Psoas muscle (tissue), 8 donors: ENCODE results near the gene RSRP1. TPM values are rescaled to one million over a fixed set of nuclear protein-coding genes. Genes with fewer than 3 reads are reported as not detected.
"Not testable (repeated sequence)": the region's sequence is repeated elsewhere in the genome, so short reads cannot be mapped to it uniquely, and the experiment has no call there.

Experiments used
- ATAC-seq, 4 donors: fragments of 200-7000 bp; cut with Tn5 transposase; one replicate each; pipeline ENCODE4 v1.9.1; 2020; ENCODE audit warnings: moderate library complexity in 3 of 4, mild to moderate bottlenecking in 2 of 4
- DNase-seq, 2 donors: peaks; one replicate each; pipeline ENCODE4 v3.0.0-alpha.2; 2020
- H3K27ac ChIP-seq: fragments of 200-600 bp; one replicate; pipeline ENCODE4 v1.8.0; 2022
- H3K27me3 ChIP-seq, 3 donors: fragments of 200-600 bp in 1 of 3; one replicate each; pipeline versions ENCODE4 v1.6.1 to v1.8.0; 2013 to 2022; ENCODE audit warnings: low read length in 2 of 3, mild to moderate bottlenecking in 2 of 3, moderate library complexity in 1 of 3; ENCODE audit not compliant: insufficient read depth in 3 of 3
- H3K36me3 ChIP-seq, 2 donors: fragments of 200-600 bp in 1 of 2; one replicate each; pipeline versions ENCODE4 v1.6.1 to v1.8.0; 2013 to 2022; ENCODE audit warnings: low read depth in 1 of 2, mild to moderate bottlenecking in 1 of 2, moderate library complexity in 1 of 2; ENCODE audit not compliant: insufficient read depth in 1 of 2
- H3K4me1 ChIP-seq: fragments of 200-600 bp; one replicate; pipeline ENCODE4 v1.8.0; 2022
- H3K4me3 ChIP-seq: fragments of 200-600 bp; one replicate; pipeline ENCODE4 v1.8.0; 2022; ENCODE audit warnings: mild to moderate bottlenecking
- H3K9me3 ChIP-seq: fragments of 200-600 bp; one replicate; pipeline ENCODE4 v1.8.0; 2022
- WGBS, 3 donors: extraction: QIAGEN DNeasy Blood & Tissue Kit; methylation state at CpG; one replicate each; pipeline versions ENCODE4 v1.1.6 to v1.1.7; 2013; 5-methylcytosine and 5-hydroxymethylcytosine counted together
- intact Hi-C, 2 donors: fragments of 100-400 bp; cut with DNase I; formaldehyde crosslinking; loops; one replicate each; pipeline versions ENCODE4 v1.11.0 to v1.14.2; 2022
- polyA plus RNA-seq, 3 donors: library from polyadenylated mRNA; stranded (reverse); fragments of 200-250 nt; gene quantifications; one replicate each; pipeline ENCODE4 v1.2.3, GENCODE V29; 2013
- total RNA-seq, 4 donors: library from RNA; stranded (reverse); fragmentation: NEBNext Ultra II Directional in 2 of 4; extraction: Animal tissue kit (Norgen Biotek cat#: 25700) in 2 of 4; gene quantifications; one replicate each; pipeline versions ENCODE4 v1.2.1 to v1.2.4, GENCODE V29; 2021 to 2023
- TF ChIP-seq, protein P1 (sequence below): fragments of 200-600 bp; IDR thresholded peaks from one replicate; pipeline ENCODE4 v1.8.0; 2022; ENCODE audit warnings: antibody characterized with exemption
- donor health status: healthy with polysubstance abuse.
- donor health status: DM: no; HTN: no; CAD: no; lungs with moderate emphysema.
- donor health status: Bipolar disorder and iron deficiency.
- donor health status: healthy.
- donor health status: DM: yes; HTN: yes; CAD: no.
- donor health status: DM: no; HTN: no; CAD: no.
- donor health status: DM: no; HTN: no; CAD: no.
- donor health status: DM: yes; HTN: yes; CAD: no.

Gene RSRP1
- total and polyA plus RNA-seq, 7 donors = 9.6 to 36.5 (median 17.7) TPM

DNA sequence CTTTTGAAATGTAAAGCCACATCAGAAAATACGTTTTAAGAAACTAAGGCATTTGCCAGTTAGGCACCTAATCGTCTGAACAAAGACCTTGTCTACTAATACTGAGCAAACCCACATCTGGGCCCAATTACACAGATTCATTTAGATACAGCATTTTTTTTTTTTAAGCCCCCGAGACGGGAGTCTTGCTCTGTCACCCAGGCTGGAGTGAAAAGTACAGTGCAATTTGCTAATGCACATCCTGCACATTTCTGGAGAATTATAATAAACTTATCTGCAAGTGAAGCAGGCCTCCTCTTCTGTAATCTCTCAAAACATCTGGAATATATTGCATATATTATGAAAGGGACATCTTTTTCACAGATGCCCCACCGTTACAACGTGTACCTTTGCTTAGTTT is 3.3 kb downstream of the RSRP1 start:
- no peak for ATAC-seq
- Histone ChIP-seq H3K4me1 (peaks cover 55% of the 10 kb centered on the region), H3K9me3 (no peaks in the 10 kb centered on the region), H3K27ac (no peak overlapping the region), H3K36me3 (peaks cover 8 to 48% of the 10 kb centered on the region in 2 donors), H3K4me3 (peak overlapping the region; percentile 87), H3K27me3 (no peaks in the 10 kb centered on the region)
- intact Hi-C loops = loop anchor here (5.0 to 10.0 kb wide), 3 partner anchors 93 to 561 kb away; partner anchors contain the start of genes MACO1 (in 1 of the 2), SELENON (in 1 of the 2) and TMEM50A (in 1 of the 2)
- WGBS, 3 donors = 51 to 66% (median 58%) methylated on average over 6 of the region's 6 CpGs
- no peak for DNase-seq
- TF ChIP-seq, protein P1, sequence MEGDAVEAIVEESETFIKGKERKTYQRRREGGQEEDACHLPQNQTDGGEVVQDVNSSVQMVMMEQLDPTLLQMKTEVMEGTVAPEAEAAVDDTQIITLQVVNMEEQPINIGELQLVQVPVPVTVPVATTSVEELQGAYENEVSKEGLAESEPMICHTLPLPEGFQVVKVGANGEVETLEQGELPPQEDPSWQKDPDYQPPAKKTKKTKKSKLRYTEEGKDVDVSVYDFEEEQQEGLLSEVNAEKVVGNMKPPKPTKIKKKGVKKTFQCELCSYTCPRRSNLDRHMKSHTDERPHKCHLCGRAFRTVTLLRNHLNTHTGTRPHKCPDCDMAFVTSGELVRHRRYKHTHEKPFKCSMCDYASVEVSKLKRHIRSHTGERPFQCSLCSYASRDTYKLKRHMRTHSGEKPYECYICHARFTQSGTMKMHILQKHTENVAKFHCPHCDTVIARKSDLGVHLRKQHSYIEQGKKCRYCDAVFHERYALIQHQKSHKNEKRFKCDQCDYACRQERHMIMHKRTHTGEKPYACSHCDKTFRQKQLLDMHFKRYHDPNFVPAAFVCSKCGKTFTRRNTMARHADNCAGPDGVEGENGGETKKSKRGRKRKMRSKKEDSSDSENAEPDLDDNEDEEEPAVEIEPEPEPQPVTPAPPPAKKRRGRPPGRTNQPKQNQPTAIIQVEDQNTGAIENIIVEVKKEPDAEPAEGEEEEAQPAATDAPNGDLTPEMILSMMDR = no peak

DNA sequence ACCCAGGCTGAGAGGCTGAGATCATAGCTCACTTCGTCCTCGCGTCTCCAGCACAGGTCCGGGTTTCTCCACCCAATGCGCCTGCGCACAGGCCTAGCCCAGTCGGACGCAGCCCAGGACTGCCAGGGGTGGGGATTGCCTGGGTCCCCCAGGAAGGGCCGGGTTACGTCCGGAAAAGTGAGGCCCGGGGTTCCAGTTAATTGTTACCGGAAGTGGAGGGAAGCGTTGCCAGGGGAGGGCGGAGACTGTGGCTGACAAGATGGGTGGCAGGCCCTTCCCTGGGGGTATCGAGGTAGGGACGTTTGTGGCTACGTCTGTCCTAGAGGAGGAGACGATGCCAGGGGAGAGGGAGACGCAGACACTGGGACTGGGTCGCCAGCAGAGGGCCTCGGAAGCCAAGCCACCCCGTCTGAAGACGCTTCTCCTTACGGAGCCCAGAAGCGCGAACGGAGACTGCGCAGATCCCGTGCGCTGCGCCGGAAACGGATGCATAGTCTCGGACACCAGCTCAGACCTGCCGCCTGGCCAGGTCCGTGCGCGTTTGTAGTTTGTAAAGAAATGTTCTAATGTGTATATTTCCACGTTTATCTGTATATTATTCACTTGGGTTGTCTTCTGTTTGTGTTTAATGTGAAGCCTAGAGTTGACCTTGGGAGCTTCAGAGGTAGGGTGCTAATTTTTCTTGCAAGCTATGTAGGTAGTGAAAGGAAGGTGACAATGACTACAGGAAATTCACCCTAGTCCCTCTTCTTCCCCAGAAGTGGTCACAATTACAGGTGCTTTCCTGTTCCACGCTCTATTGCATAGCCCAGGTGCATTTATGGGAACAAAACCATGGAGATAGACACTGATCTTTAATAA is 7.3 kb downstream of the RSRP1 start:
- no peaks in the 10 kb centered on the region for H3K9me3 ChIP-seq
- TF ChIP-seq, protein P1 = peak; percentile 69
- 1 to 2% (median 1%) methylated on average over 41 of the region's 41 CpGs for WGBS, 3 donors
- peak overlapping the region; percentile 95 for H3K27ac ChIP-seq
- peaks cover 71% of the 10 kb centered on the region for H3K4me1 ChIP-seq
- ATAC-seq (peak; percentile 92 to 93 (median 92)), DNase-seq (peak; percentile 93 to 97)
- peaks cover 6 to 42% of the 10 kb centered on the region in 2 donors for H3K36me3 ChIP-seq
- intact Hi-C loops = loop anchor here (5.0 to 10.0 kb wide), 3 partner anchors 97 to 565 kb away; partner anchors contain the start of genes MACO1 (in 1 of the 2), SELENON (in 1 of the 2) and TMEM50A (in 1 of the 2)
- H3K4me3 ChIP-seq = peak overlapping the region; percentile 70
- H3K27me3 ChIP-seq = no peaks in the 10 kb centered on the region

DNA sequence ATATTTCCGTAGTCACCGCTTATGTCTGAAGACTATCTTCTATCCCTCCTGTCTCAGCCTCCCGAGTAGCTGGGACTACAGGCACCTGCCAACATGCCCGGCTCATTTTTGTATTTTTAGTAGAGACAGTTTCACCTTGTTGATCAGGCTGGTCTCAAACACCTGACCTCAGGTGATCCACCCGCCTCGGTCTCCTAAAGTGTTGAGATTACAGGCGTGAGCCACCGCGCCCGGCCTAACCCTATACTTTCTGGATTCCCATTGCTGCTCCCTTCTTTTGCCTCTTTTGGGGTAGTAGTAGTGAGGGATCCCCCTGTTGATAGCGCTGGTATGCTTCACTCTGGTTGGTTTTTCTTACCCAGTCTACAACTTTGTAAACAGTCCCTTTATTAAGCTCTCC is 9.2 kb downstream of the RSRP1 start:
- 79 to 89% (median 82%) methylated on average over 11 of the region's 11 CpGs for WGBS, 3 donors
- Histone ChIP-seq H3K9me3 (no peaks in the 10 kb centered on the region), H3K4me1 (peaks cover 66% of the 10 kb centered on the region), H3K27ac (peak overlapping the region; percentile 95), H3K4me3 (no peak overlapping the region), H3K27me3 (no peaks in the 10 kb centered on the region), H3K36me3 (peaks cover 0 to 23% of the 10 kb centered on the region in 2 donors)
- ATAC-seq (no peak), DNase-seq (no peak)
- intact Hi-C loops = no loop called here
- TF ChIP-seq, protein P1 = no peak

DNA sequence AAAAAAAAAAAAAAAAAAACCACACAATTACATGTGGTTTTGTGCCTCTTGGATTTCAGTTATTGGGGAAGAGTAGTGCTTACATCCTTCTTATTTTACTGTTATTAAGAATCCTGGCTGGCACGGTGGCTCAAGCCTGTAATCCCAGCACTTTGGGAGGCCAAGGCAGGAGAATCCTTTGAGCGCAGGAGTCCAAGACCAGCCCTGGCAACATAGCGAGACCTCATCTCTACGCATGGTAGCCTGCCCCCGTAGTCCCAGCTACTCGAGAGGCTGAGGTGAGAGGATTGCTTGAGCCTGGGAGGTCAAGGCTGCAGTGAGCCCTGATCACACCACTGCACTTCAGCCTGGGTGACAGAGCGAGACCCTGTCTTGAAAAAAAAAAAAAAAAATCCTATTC is 11.0 kb downstream of the RSRP1 start:
- DNase-seq, H3K36me3 ChIP-seq, ATAC-seq, intact Hi-C loops, H3K9me3 ChIP-seq, H3K4me3 ChIP-seq, H3K27me3 ChIP-seq: not testable (repeated sequence)
- WGBS, 3 donors = 88 to 93% (median 90%) methylated on average over 7 of the region's 7 CpGs
- H3K4me1 ChIP-seq = peaks cover 65% of the 10 kb centered on the region
- H3K27ac ChIP-seq = peak overlapping the region; percentile 95

DNA sequence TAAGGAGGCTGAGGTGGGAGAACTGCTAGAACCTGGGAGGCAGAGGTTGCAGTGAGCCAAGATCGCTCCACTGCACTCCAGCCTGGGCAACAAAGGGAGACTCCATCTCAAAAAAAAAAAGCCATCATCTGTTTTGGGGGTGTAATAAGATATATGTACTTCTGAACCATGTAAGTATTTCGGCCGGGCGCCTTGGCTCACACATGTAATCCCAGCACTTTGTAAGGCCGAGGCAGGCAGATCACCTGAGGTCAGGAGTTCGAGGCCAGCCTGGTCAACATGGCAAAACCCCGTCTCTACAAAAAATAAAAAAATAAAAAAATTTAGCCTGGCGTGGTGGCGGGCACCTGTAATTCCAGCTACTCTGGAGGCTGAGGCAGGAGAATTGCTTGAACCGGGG is 11.8 kb downstream of the RSRP1 start:
- 72 to 86% (median 75%) methylated on average over 10 of the region's 10 CpGs for WGBS, 3 donors
- Histone ChIP-seq H3K27ac (peak overlapping the region; percentile 95), H3K4me1 (peaks cover 61% of the 10 kb centered on the region)
- ATAC-seq, H3K36me3 ChIP-seq, intact Hi-C loops, DNase-seq, H3K9me3 ChIP-seq, H3K4me3 ChIP-seq, H3K27me3 ChIP-seq: not testable (repeated sequence)
